ENCODE data around the gene SAMHD1.
"Not testable (repeated sequence)": the region's sequence is repeated elsewhere in the genome, so short reads cannot be mapped to it uniquely, and the experiment has no call there.

SAMHD1 gene

DNA sequence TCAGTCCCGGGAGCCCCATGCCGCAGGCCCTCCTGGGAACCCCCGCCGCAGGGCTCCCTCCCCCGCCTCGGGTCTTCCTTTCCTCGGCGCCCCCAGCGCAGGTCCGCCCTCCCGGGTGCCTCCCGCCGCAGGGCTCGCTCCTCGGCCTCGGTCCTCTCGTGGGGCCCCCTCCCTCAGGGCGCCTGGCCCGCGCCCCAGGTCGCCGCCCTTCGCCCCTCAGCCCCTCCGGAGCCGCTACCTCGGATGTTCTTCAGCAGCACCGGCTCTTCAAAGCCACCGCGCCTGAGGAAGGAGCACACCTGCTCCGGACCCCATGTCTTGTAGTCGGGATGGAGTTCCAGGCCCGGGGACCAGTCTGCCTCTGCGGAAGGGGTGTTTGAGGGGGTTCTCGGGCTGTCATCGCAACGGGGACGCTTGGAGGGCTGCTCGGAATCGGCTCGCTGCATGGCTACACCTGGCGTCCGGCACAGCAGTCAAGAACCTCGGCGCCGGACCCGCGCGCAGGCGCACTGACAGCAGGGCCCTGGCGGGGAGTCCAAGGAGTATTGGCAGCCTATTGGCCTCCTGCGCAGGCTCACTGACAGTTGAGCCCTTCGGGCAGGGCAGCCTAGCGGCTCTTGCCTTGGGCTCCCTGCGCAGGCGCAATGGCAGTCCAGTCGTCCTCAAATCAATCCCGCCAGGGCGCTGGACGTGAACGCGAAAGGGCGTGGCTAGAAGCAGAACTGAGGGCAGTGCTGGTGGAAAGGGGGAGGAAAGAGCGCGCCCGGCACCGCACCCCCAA lies at the start of gene SAMHD1:
TSS of gene SAMHD1 (minus strand) at position 511 of the 781 bp plus-strand sequence. CDS start at position 446, 65 bp downstream.
- DNase-seq, result peak; percentile 65

DNA sequence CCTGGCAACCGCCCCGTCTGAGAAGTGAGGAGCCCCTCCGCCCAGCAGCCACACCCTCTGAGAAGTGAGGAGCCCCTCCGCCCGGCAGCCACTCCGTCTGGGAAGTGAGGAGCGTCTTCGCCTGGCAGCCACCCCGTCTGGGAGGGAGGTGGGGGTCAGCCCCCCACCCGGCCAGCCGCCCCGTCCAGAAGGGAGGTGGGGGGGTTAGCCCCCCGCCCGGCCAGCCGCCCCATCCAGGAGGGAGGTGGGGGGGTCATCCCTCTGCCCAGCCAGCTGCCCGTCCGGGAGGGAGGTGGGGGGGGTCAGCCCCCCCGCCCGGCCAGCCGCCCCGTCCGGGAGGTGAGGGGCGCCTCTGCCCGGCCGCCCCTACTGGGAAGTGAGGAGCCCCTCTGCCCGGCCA lies 48.7 kb upstream of the SAMHD1 start:
- not testable (repeated sequence) for DNase-seq

DNA sequence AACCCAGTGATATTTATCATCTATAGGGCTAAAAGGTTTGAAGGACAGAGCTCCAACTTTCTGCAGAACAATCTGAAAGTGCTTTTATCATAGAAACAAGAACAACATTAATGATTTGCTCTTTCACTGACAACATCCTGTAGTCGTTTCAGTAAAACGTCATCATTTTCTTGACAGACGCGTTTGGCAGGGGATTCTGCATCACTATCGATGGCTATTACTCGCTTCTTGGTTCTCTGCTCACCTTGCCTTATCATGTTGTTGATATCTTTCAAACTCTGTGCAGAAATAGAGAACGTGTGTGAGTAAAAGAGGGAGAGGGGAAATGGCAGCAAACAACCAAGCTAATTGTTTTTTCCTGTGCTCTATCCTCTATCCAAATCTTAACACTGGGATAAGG lies 47.1 kb upstream of the SAMHD1 start:
- DNase-seq, result no peak

DNA sequence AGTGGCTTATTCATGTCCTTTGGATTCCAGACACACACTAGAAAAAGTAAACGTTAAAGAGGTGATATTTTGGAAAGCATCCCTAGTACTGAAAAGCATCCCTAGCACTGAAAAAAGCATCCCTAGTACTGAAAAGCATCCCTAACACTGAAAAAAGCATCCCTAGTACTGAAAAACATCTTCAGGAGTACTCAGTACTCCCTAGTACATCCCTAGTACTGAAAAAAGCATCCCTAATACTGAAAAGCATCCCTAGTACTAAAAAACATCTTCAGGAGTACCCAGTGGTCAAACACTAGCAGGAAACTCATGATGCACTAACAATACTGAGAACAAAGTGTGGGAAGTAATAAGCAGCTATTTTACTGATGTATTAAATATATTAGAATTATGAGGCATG lies 45.6 kb upstream of the SAMHD1 start:
- no peak for DNase-seq

DNA sequence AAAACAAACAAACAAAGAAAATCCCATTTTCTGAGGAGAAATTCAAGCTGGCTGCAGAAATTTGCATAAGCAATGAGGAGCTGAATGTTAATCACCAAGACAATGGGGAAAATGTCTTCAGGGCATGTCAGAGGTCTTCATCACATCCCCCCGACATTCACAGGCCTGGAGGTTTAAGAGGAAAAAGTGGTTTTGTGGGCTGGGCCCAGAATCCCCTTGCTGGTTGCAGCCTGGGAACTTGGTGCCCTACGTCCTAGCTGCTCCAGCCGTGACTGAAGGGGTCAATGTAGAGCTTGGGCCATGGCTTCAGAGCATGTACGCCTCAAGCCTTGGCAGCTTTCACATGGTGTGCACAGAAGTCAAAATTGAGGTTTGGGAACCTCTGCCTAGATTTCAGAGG lies 42.7 kb upstream of the SAMHD1 start:
- not testable (repeated sequence) for DNase-seq

GRCh38 chr20:36992802-36993334 lies 41.4 kb upstream of the SAMHD1 start:
- no peak for DNase-seq

DNA sequence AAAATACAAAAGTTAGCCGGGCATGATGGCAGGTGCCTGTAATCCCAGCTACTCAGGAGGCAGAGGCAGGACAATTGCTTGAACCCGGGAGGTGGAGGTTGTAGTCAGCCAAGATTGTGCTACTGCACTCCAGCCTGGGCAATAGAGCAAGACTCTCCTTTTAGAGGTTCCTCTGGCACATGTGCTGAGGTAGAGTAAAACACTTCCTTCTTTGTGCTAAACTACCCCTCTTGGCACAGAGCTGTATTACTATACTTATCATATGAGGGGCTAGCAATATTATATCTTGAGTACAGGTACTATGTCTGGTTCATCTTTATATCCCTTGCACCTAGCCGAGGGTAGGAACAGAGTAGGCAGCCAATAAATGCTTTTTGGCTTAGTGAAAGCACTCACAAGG lies 40.2 kb upstream of the SAMHD1 start:
- DNase-seq, result no peak

DNA sequence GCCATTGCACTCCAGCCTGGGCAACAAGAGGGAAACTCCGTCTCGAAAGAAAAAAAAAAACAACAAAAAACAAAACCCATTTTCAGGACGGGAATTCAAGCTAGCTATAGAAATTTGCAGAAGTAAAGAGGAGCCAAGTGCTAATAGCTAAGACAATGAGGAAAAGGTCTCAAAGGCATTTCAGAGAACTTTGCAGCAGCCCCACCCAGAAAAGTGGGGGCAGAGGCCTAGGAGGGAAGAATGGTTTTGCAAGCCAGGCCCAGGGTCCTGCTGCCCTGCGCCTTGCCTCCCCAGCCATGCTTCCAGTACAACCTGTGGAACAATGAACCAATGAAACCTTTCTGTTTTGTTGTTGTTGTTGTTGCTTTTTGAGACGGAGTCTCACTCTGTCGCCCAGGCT lies 38.3 kb upstream of the SAMHD1 start:
- DNase-seq, result no peak

DNA sequence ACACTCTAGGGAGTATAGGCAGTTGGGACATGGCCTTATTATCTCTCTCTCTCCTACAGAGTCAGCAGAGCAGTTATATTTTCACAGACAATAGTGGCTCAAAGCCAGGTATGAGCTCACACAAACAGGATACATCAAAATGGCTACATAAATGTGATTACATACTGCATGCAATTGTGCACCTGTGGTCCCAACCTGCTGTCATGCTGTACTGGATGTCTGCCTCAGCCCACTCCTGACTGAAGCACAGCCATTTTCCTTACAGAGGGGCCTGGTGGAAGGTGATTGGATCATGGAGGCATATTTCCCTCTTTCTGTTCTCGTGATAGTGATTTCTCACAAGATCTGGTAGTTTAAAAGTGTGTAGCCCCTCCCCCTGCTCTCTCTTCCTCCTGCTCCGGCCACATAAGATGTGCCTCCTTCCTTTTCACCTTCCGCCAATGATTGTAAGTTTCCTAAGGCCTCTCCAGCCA lies 37.0 kb upstream of the SAMHD1 start:
- no peak for DNase-seq

- DNase-seq, result no peak
Observed at GRCh38 chr20:36984257-36984638, 32.7 kb upstream of the SAMHD1 start.

GRCh38 chr20:36975099-36975818 lies 23.8 kb upstream of the SAMHD1 start:
- no peak for DNase-seq

GRCh38 chr20:36974660-36975059 lies 23.2 kb upstream of the SAMHD1 start:
- DNase-seq, result no peak

GRCh38 chr20:36971103-36971502 lies 19.6 kb upstream of the SAMHD1 start:
- DNase-seq, result no peak

- no peak for DNase-seq
Observed at GRCh38 chr20:36969478-36970186, 18.1 kb upstream of the SAMHD1 start.

DNA sequence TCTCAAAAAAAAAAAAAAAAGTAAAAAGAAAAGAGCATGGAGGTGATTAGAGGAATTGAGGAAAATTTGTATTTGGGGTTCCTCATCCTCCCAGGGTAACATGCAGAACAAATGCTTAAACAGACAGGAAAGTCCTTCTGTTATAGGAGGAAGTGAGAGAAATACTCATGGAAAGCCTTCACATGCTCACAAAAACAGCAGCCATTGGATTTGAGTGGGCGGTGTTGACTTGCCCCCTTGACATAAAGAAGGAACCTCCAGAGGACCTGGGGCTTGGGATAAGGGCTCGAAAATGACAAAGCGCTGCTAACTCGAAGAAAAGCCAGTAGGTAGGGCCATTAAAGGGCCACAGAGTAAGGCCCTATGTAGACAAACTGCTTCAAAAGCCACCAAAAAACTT lies 17.5 kb upstream of the SAMHD1 start:
- no peak for DNase-seq

DNA sequence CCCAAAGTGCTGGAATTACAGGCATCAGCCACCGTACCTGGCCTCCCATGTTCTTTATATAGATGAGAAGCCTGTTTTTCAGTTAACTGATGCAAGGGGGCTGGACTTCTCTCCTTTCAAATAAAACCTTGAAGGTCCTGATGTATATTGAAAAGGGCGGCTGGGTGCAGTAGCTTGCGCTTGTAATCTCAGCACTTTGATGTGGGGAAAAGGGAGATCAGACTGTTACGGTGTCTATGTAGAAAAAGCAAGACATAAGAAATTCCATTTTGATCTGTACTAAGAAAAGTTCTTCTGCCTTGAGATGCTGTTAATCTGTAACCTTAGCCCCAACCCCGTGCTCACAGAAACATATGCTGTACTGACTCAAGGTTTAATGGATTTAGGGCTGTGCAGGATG lies 16.1 kb upstream of the SAMHD1 start:
- DNase-seq, result no peak

GRCh38 chr20:36966965-36967364 lies 15.5 kb upstream of the SAMHD1 start:
- DNase-seq, result not testable (repeated sequence)

DNA sequence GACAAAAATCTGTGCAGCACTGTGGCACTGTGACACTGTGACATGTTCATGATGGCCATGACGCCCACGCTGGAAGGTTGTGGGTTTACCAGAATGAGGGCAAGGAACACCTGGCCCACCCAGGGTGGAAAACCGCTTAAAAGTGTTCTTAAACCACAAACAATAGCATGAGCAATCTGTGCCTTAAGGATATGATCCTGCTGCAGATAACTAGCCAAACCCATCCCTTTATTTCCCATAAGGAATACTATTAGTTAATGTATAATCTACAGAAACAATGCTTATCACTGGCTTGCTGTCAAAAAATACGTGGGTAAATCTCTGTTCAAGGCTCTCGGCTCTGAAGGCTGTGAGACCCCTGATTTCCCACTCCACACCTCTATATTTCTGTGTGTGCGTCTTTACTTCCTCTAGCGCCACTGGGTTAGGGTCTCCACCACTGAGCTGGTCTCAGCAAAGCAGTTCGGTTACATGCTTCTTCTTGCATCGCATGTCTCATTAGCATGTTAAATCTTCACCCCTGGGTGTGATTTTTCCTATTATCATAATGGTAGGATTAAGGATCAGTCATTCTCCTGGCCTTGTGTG lies 10.9 kb upstream of the SAMHD1 start:
- DNase-seq, result not testable (repeated sequence)

GRCh38 chr20:36959242-36959641 lies 7.7 kb upstream of the SAMHD1 start:
- no peak for DNase-seq

- DNase-seq, result peak; percentile 59
Observed at GRCh38 chr20:36957875-36958667, 6.6 kb upstream of the SAMHD1 start.

DNA sequence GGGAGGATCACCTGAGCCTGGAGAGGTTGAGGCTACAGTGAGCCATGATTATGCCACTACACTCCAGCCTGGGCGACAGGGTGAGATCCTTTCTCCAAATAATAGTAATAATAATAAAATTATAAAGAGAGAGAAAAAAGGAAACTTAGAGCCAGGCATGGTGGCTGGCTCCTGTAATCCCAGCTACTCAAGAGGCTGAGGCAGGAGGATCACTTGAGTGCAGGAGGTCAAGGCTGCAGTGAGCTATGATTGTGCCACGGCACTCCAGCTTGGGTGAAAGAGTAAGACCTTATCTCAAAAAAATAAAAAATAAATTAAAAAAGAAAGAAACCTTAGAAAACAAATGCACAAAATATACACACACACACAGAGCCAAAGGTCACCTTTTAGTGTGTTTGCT lies 5.2 kb upstream of the SAMHD1 start:
- DNase-seq, result no peak

DNA sequence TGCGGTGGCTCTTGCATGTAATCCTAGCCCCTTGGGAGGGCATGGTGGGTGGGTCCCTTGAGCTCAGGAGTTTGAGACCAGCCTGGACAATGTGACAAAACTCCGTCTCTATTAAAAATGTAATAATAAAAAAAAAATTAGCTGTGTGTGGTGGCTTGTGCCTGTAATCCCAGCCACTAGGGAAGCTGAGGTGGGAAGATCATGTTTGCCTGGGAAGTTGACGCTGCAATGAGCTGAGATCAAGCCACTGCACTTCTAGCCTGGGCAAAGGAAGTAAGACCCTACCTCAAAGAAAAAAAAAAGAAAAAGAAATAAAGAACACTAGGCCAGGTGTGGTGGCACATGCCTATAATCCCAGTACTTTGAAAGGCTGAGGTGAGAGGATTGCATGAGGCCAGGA lies 4.5 kb upstream of the SAMHD1 start:
- DNase-seq, result no peak

Data from SIG-M5 (cell line).